Epithelial cell of alveolus of lung (primary cell): ENCODE data around the gene VAV1. TPM values are rescaled to one million over a fixed set of nuclear protein-coding genes. Genes with fewer than 3 reads are reported as not detected.

Source experiments
- total RNA-seq: library from RNA; depleted of rRNA; stranded (reverse); fragments of >200 nt; gene quantifications from 2 replicates; pipeline ENCODE4 v1.2.1, GENCODE V29; 2015

VAV1 gene
- 1.0 TPM in 1 of 2 replicates, not detected in the other for total RNA-seq

DNA sequence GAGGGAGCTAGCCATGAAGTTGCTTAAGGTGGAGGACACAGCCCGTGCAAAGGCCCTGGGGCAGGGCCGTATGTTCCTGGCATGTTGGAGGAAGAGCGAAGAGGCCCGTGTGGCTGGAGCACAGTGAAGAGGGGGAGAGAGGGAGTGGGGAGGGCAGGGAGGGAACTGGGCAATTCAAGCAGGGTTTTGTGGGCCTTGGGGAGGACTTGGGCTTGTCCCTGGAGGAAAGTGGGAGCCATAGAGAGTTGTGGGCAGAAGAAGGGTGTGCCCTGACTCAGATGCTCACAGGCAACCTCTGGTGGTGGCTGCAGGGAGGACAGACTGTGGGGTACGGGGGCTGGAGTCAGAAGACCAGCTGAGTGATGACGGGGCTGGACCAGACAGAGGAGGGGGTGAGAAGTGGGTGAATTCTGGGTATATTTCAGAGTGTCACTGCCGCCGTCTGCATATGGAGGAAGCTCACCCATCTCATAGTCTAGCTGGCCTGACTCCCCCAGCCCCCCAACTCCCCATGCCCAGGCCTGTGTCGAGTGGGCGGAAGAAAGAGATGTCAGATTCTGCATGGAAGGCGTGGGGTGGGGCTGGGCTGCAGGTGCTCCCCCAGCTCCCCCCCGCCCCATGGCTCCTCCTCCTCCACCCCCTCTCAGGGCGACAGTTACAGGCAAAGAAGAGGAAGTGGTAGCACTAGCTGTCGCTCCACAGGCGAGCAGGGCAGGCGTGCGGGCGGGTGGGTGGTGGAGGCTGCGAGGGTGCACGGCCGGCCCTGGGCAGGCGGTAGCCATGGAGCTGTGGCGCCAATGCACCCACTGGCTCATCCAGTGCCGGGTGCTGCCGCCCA is at the start of gene VAV1:
TSS of gene VAV1 (plus strand) at position 681 of the 838 bp plus-strand sequence. CDS start at position 781, 100 bp downstream.

DNA sequence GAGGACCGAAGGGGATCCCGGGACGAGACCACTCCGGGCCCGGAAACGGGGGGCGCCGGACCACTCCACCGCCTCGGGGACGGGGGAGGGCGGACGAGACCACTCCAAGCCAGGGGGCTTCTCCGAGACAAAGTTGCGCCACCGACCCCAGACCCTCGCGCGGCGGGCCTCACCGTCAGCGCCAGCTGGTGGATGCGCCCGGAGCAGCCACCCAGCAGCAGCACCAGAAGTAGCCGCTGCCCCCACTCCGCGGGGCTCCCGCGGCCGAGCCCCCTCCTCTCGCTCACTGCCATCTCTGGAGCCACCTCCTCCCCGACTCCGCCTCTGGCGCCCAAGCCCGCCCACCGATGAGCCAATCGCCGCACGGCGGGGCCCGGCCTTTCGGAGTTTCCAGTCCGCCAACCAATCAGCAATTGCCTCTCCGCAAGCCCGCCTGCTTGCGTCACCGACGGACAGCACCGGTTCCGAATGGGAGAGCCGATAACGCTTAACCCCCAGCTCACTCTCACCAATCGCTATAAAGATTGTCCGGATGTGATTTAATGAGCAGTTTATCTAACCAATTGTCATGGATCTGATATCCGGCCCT is 35.1 kb upstream of the VAV1 start, which contains the start of gene GPR108:
TSS of gene GPR108 (minus strand) at position 297 of the 589 bp plus-strand sequence. CDS start at position 293, 4 bp downstream.

GRCh38 chr19:6739390-6739882 is 33.1 kb upstream of the VAV1 start, which contains the start of gene TRIP10:
TRIP10 (plus strand) TSS chr19:6739680; CDS start chr19:6739762, 82 bp downstream.

GRCh38 chr19:6767357-6768235 is 4.9 kb upstream of the VAV1 start, which contains the start of gene SH2D3A:
SH2D3A (minus strand) TSS chr19:6767435; CDS start chr19:6763748, 3,687 bp downstream.

DNA sequence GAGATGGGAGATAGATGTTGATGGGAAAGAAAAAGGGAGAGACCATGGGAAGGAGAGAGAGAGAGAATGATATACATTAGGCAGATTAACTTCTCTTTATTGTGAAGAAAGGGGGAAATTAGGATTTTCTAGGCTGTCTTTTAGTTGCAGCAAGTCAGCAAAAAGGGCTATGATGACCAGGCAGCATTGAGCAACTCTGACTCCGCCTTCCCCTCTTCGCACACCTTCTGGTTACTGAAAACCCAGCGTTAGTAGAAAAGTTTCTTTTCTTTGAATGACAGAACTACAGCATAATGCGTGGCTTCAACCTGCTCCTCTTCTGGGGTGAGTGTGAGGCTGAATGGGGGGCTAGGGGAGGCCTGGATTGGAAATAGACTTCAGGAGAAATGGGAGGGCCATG is 114.8 kb downstream of the VAV1 start, which contains the start of gene ADGRE1:
TSS of gene ADGRE1 (plus strand) at position 264 of the 400 bp plus-strand sequence. CDS start at position 294, 30 bp downstream.

Other genes starting within 250 kb of the VAV1 start
- 1.3 TPM in 1 of 2 replicates, not detected in the other for gene TNFSF9, start 241.7 kb upstream of the VAV1 start, total RNA-seq
- not detected in 2 replicates for gene CD70, start 181.6 kb upstream of the VAV1 start, total RNA-seq
- not detected in 2 replicates for gene TNFSF14, start 102.5 kb upstream of the VAV1 start, total RNA-seq
- 45.8 and 56.1 TPM in 2 replicates for gene C3, start 52.1 kb upstream of the VAV1 start, total RNA-seq
- 36.1 and 54.3 TPM in 2 replicates for gene GPR108, start 35.1 kb upstream of the VAV1 start, total RNA-seq
- 50.2 and 73.9 TPM in 2 replicates for gene TRIP10, start 33.0 kb upstream of the VAV1 start, total RNA-seq
- 4.5 TPM in 1 of 2 replicates, not detected in the other for gene SH2D3A, start 5.3 kb upstream of the VAV1 start, total RNA-seq
- gene ADGRE1, start 114.9 kb downstream of the VAV1 start, total RNA-seq, result not detected in 2 replicates
- gene MBD3L2B, start 248.7 kb downstream of the VAV1 start, total RNA-seq, result not detected in 2 replicates